Measurements from ENCODE around the gene EEF1AKMT3. TPM values are rescaled to one million over a fixed set of nuclear protein-coding genes. Genes with fewer than 3 reads are reported as not detected.
A peak's percentile ranks its signal among the peaks of the same experiment; 100 is the strongest.
"Not testable (repeated sequence)": the region's sequence is repeated elsewhere in the genome, so short reads cannot be mapped to it uniquely, and the experiment has no call there.

Gene EEF1AKMT3
- total and polyA plus RNA-seq, 2 experiments from 2014 or later, result 12.4 to 15.7 TPM

DNA sequence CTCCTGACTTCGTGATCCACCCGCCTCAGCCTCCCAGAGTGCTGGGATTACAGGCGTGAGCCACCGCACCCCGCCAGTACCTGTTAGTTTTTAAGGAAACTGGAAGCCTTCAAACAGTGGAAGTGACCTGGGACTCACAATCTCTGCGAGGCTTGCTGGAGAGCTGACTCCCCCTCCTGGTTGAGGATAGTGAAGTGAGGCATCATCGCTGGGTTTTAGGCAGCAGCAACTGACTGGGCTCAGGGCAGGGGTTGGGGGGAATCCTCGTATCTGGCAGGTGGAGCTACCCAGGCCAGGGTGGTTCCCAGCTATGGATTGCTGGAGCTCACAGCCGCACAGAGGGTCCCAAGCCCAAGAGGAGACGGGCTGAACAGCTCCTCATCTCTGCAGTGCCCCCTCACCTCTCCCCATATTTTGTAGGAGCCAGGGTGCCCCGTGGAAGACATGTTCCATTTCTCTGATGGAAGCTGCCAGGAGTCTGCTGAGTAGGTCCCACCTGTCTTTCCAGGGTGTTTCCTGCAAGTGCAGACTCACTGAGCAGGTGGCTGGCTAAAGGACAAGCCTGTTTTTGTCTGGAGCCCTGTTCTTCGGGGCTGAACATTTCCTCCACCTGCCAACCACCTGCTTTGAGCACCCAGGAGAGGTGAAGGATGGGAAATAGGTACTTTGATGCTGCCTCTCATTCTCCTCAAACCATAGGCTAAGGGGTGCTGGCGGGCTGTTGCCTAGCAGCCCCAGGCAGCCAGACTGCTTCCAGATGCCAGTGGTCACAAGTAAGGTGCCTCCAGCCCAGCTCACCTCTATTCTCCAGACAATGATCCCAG, 43.0 kb downstream of the EEF1AKMT3 start:
- H3K36me3 ChIP-seq (ENCODE audit: low read depth), result peaks cover 8% of the 10 kb centered on the region; the same call in 1 of the 2 replicates
- no peaks in the 10 kb centered on the region for H4K20me1 ChIP-seq (ENCODE audit: insufficient read depth)
- DNase-seq, result no peak
- no peak overlapping the region for H3K4me3 ChIP-seq
- H3F3A ChIP-seq (ENCODE audit: insufficient read depth), result peaks cover 25% of the 10 kb centered on the region
- no peak overlapping the region for H3K27ac ChIP-seq
- H3K27me3 ChIP-seq (replicated peaks; ENCODE audit: insufficient read depth), result no peaks in the 10 kb centered on the region
- TF ChIP-seq EZH2phosphoT487 (IDR thresholded peaks at IDR 0.05; ENCODE audit: insufficient read depth, low read depth) (no peak), EZH2 (IDR thresholded peaks at IDR 0.05; ENCODE audit: insufficient read depth, poor library complexity, severe bottlenecking) (no peak)
- no peaks in the 10 kb centered on the region for H3K9me3 ChIP-seq (ENCODE audit: low read depth)
- peaks cover 22% of the 10 kb centered on the region for H3K4me1 ChIP-seq (ENCODE audit: insufficient read depth)
- in situ Hi-C loops (cut with MboI), result no loop called here
- H3K9me2 ChIP-seq (ENCODE audit: insufficient read depth), result no peaks in the 10 kb centered on the region
- H2AFZ ChIP-seq, result no peak overlapping the region
- H3K9ac ChIP-seq, result no peak overlapping the region
- WGBS, 2 experiments (ENCODE audit: low coverage in 1 of 2, low lambda C conversion rate in 2 of 2, missing lambda C conversion rate in 2 of 2), result 73 to 76% methylated on average over 11 to 13 of the region's 13 CpGs
- peaks cover 9% of the 10 kb centered on the region; the same call in 1 of the 2 replicates for H3K79me2 ChIP-seq (ENCODE audit: insufficient read depth)
- no peak overlapping the region for H3K4me2 ChIP-seq (ENCODE audit: unreplicated experiment)

- Histone ChIP-seq H3K79me2 (ENCODE audit: insufficient read depth) (peaks cover 18% of the 10 kb centered on the region), H3K4me1 (ENCODE audit: insufficient read depth) (peaks cover 22% of the 10 kb centered on the region), H3K9me2 (ENCODE audit: insufficient read depth) (no peaks in the 10 kb centered on the region), H3K9ac (no peak overlapping the region), H3F3A (ENCODE audit: insufficient read depth) (peaks cover 26% of the 10 kb centered on the region), H2AFZ (no peak overlapping the region), H3K36me3 (ENCODE audit: low read depth) (peaks cover 15% of the 10 kb centered on the region; the same call in 1 of the 2 replicates), H3K4me3 (no peak overlapping the region), H3K27ac (0 out of 2 replicates have a peak overlapping the region, but pooled peaks have one; percentile 23), H3K4me2 (ENCODE audit: unreplicated experiment) (no peak overlapping the region), H4K20me1 (ENCODE audit: insufficient read depth) (no peaks in the 10 kb centered on the region), H3K9me3 (ENCODE audit: low read depth) (no peaks in the 10 kb centered on the region), H3K27me3 (replicated peaks; ENCODE audit: insufficient read depth) (no peaks in the 10 kb centered on the region)
- no peak for TF ChIP-seq EZH2phosphoT487 (IDR thresholded peaks at IDR 0.05; ENCODE audit: insufficient read depth, low read depth)
- no peak for DNase-seq
- in situ Hi-C loops (cut with MboI), result no loop called here
- 50 to 61% methylated on average over 3 of the region's 3 CpGs for WGBS, 2 experiments (ENCODE audit: low coverage in 1 of 2, low lambda C conversion rate in 2 of 2, missing lambda C conversion rate in 2 of 2)
Measured at GRCh38 chr12:57816001-57816854, 43.8 kb downstream of the EEF1AKMT3 start.

GRCh38 chr12:57816855-57817151, 44.4 kb downstream of the EEF1AKMT3 start:
- H3K27ac ChIP-seq, result peak overlapping the region; percentile 23; the same call in 1 of the 2 replicates
- H3K36me3 ChIP-seq (ENCODE audit: low read depth), result peaks cover 21% of the 10 kb centered on the region; the same call in 1 of the 2 replicates
- H3K79me2 ChIP-seq (ENCODE audit: insufficient read depth), result peaks cover 23% of the 10 kb centered on the region
- in situ Hi-C loops (cut with MboI), result no loop called here
- H3K4me3 ChIP-seq, result no peak overlapping the region
- no peaks in the 10 kb centered on the region for H3K27me3 ChIP-seq (replicated peaks; ENCODE audit: insufficient read depth)
- H3K9ac ChIP-seq, result 0 out of 2 replicates have a peak overlapping the region, but pooled peaks have one; percentile 6
- no peaks in the 10 kb centered on the region for H3K9me2 ChIP-seq (ENCODE audit: insufficient read depth)
- no peak for TF ChIP-seq EZH2 (IDR thresholded peaks at IDR 0.05; ENCODE audit: insufficient read depth, poor library complexity, severe bottlenecking)
- no peak overlapping the region for H2AFZ ChIP-seq
- DNase-seq, result peak; percentile 69
- 18 to 22% methylated on average over 5 of the region's 5 CpGs for WGBS, 2 experiments (ENCODE audit: low coverage in 1 of 2, low lambda C conversion rate in 2 of 2, missing lambda C conversion rate in 2 of 2)
- peaks cover 26% of the 10 kb centered on the region for H3F3A ChIP-seq (ENCODE audit: insufficient read depth)
- peaks cover 22% of the 10 kb centered on the region for H3K4me1 ChIP-seq (ENCODE audit: insufficient read depth)
- no peaks in the 10 kb centered on the region for H4K20me1 ChIP-seq (ENCODE audit: insufficient read depth)
- no peak overlapping the region for H3K4me2 ChIP-seq (ENCODE audit: unreplicated experiment)
- H3K9me3 ChIP-seq (ENCODE audit: low read depth), result no peaks in the 10 kb centered on the region

- Histone ChIP-seq H3K4me2 (ENCODE audit: unreplicated experiment) (no peak overlapping the region), H3K4me1 (ENCODE audit: insufficient read depth) (peaks cover 22% of the 10 kb centered on the region), H4K20me1 (ENCODE audit: insufficient read depth) (no peaks in the 10 kb centered on the region), H3K27ac (peak overlapping the region; percentile 23; the same call in 1 of the 2 replicates), H3F3A (ENCODE audit: insufficient read depth) (peaks cover 26% of the 10 kb centered on the region), H3K79me2 (ENCODE audit: insufficient read depth) (peaks cover 29% of the 10 kb centered on the region), H3K9me2 (ENCODE audit: insufficient read depth) (no peaks in the 10 kb centered on the region), H3K4me3 (no peak overlapping the region), H3K36me3 (ENCODE audit: low read depth) (peaks cover 24% of the 10 kb centered on the region), H2AFZ (no peak overlapping the region), H3K9me3 (ENCODE audit: low read depth) (no peaks in the 10 kb centered on the region), H3K9ac (0 out of 2 replicates have a peak overlapping the region, but pooled peaks have one; percentile 6), H3K27me3 (replicated peaks; ENCODE audit: insufficient read depth) (no peaks in the 10 kb centered on the region)
- TF ChIP-seq EZH2phosphoT487 (IDR thresholded peaks at IDR 0.05; ENCODE audit: insufficient read depth, low read depth) (no peak), EZH2 (IDR thresholded peaks at IDR 0.05; ENCODE audit: insufficient read depth, poor library complexity, severe bottlenecking) (no peak)
- in situ Hi-C loops (cut with MboI), result no loop called here
- 39 to 48% methylated on average over 8 of the region's 8 CpGs for WGBS, 2 experiments (ENCODE audit: low coverage in 1 of 2, low lambda C conversion rate in 2 of 2, missing lambda C conversion rate in 2 of 2)
- DNase-seq, result no peak
Measured at GRCh38 chr12:57817261-57817989, 45.0 kb downstream of the EEF1AKMT3 start.

DNA sequence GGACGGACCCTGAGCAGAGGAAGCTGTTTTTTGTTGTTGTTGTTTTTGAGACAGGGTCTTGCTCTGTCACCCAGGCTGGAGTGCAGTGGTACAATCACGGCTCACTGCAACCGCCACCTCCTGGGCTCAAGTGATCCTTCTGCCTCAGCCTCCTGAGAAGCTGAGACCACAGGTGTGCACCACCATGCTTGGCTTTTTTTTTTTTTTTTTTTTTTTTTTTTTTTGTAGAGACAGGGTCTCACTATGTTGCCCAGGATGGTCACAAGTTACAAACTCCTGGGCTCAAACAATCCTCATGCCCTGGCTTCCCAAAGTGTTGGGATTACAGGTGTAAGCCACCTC, 45.5 kb downstream of the EEF1AKMT3 start:
- H4K20me1 ChIP-seq (ENCODE audit: insufficient read depth); H3K27me3 ChIP-seq (replicated peaks; ENCODE audit: insufficient read depth); H3K4me2 ChIP-seq (ENCODE audit: unreplicated experiment); H3K9me3 ChIP-seq (ENCODE audit: low read depth); H3K9ac ChIP-seq; H3K27ac ChIP-seq; DNase-seq; H3K9me2 ChIP-seq (ENCODE audit: insufficient read depth); H3K4me3 ChIP-seq; in situ Hi-C loops (cut with MboI); H2AFZ ChIP-seq: not testable (repeated sequence)
- H3K79me2 ChIP-seq (ENCODE audit: insufficient read depth), result peaks cover 35% of the 10 kb centered on the region
- 77% methylated on average over 3 of the region's 3 CpGs for WGBS, 2 experiments (ENCODE audit: low coverage in 1 of 2, low lambda C conversion rate in 2 of 2, missing lambda C conversion rate in 2 of 2)
- H3K4me1 ChIP-seq (ENCODE audit: insufficient read depth), result peaks cover 22% of the 10 kb centered on the region
- peaks cover 26% of the 10 kb centered on the region for H3F3A ChIP-seq (ENCODE audit: insufficient read depth)
- H3K36me3 ChIP-seq (ENCODE audit: low read depth), result peaks cover 29% of the 10 kb centered on the region

- H3K27ac ChIP-seq; H3K27me3 ChIP-seq (replicated peaks; ENCODE audit: insufficient read depth); H3K9ac ChIP-seq; H3K4me3 ChIP-seq; H2AFZ ChIP-seq; H3K4me2 ChIP-seq (ENCODE audit: unreplicated experiment); H3K9me3 ChIP-seq (ENCODE audit: low read depth); DNase-seq; H4K20me1 ChIP-seq (ENCODE audit: insufficient read depth); H3K9me2 ChIP-seq (ENCODE audit: insufficient read depth): not testable (repeated sequence)
- peaks cover 51% of the 10 kb centered on the region for H3K36me3 ChIP-seq (ENCODE audit: low read depth)
- H3K79me2 ChIP-seq (ENCODE audit: insufficient read depth), result peaks cover 56% of the 10 kb centered on the region
- 68 to 69% methylated on average over 8 of the region's 8 CpGs for WGBS, 2 experiments (ENCODE audit: low coverage in 1 of 2, low lambda C conversion rate in 2 of 2, missing lambda C conversion rate in 2 of 2)
- H3K4me1 ChIP-seq (ENCODE audit: insufficient read depth), result peaks cover 22% of the 10 kb centered on the region
- peaks cover 26% of the 10 kb centered on the region for H3F3A ChIP-seq (ENCODE audit: insufficient read depth)
- in situ Hi-C loops (cut with MboI), result loop anchor here (5.0 kb wide), 1 partner anchor 87 kb away; no protein-coding TSS in a partner anchor
Measured at GRCh38 chr12:57820119-57820518, 47.7 kb downstream of the EEF1AKMT3 start.
